ENCODE data around the gene HABP4.

The HABP4 gene

DNA sequence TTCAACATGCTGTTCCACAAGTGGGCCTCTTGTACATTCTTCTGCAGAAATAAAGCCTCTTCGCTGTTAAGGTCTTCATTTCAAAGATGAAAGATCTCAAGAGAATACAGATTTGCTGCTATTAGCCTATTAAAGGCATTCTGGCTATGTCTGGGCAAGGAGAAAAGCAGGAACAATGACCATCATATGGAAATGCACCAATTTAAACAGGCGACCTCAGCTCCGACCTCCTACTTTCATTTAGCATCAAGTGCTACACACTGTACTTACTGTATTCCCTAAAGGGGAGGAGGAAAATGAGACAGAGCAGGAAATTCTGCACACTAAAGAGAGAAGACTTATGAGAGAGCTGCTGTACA is 64.8 kb downstream of the HABP4 start:
- H3K4me2 ChIP-seq (ENCODE audit: low read length): no peak overlapping the region
- no peak overlapping the region for H3K4me3 ChIP-seq (ENCODE audit: low read length)
- no peaks in the 10 kb centered on the region for H3K9me3 ChIP-seq (ENCODE audit: insufficient read depth, low read length)
- no peak overlapping the region for H3K27ac ChIP-seq (ENCODE audit: low read length)
- H3K36me3 ChIP-seq (replicated peaks; ENCODE audit: low read depth, low read length): no peaks in the 10 kb centered on the region
- H3K4me1 ChIP-seq (ENCODE audit: low read length): no peaks in the 10 kb centered on the region
- H3K27me3 ChIP-seq (ENCODE audit: low read depth, low read length): no peaks in the 10 kb centered on the region
- no peak for TF ChIP-seq EZH2phosphoT487 (IDR thresholded peaks at IDR 0.05; ENCODE audit: low read depth)
- no peaks in the 10 kb centered on the region for H4K20me1 ChIP-seq (ENCODE audit: insufficient read depth, low read length)
- H2AFZ ChIP-seq (ENCODE audit: low read depth, low read length): no peak overlapping the region
- H3K79me2 ChIP-seq (ENCODE audit: low read length): no peaks in the 10 kb centered on the region
- H3K9ac ChIP-seq (ENCODE audit: low read length): no peak overlapping the region

- Histone ChIP-seq H3K4me1 (ENCODE audit: low read length) (no peaks in the 10 kb centered on the region), H3K4me3 (ENCODE audit: low read length) (no peak overlapping the region), H3K36me3 (replicated peaks; ENCODE audit: low read depth, low read length) (no peaks in the 10 kb centered on the region), H3K27ac (ENCODE audit: low read length) (no peak overlapping the region), H3K27me3 (ENCODE audit: low read depth, low read length) (no peaks in the 10 kb centered on the region), H2AFZ (ENCODE audit: low read depth, low read length) (no peak overlapping the region), H3K4me2 (ENCODE audit: low read length) (no peak overlapping the region), H3K9me3 (ENCODE audit: insufficient read depth, low read length) (no peaks in the 10 kb centered on the region), H3K9ac (ENCODE audit: low read length) (no peak overlapping the region), H4K20me1 (ENCODE audit: insufficient read depth, low read length) (no peaks in the 10 kb centered on the region), H3K79me2 (ENCODE audit: low read length) (no peaks in the 10 kb centered on the region)
- TF ChIP-seq, protein P1, sequence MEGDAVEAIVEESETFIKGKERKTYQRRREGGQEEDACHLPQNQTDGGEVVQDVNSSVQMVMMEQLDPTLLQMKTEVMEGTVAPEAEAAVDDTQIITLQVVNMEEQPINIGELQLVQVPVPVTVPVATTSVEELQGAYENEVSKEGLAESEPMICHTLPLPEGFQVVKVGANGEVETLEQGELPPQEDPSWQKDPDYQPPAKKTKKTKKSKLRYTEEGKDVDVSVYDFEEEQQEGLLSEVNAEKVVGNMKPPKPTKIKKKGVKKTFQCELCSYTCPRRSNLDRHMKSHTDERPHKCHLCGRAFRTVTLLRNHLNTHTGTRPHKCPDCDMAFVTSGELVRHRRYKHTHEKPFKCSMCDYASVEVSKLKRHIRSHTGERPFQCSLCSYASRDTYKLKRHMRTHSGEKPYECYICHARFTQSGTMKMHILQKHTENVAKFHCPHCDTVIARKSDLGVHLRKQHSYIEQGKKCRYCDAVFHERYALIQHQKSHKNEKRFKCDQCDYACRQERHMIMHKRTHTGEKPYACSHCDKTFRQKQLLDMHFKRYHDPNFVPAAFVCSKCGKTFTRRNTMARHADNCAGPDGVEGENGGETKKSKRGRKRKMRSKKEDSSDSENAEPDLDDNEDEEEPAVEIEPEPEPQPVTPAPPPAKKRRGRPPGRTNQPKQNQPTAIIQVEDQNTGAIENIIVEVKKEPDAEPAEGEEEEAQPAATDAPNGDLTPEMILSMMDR (IDR thresholded peaks at IDR 0.05; ENCODE audit: low read depth, low read length): no peak
- TF ChIP-seq EZH2phosphoT487 (IDR thresholded peaks at IDR 0.05; ENCODE audit: low read depth): no peak
Observed at GRCh38 chr9:96515621-96516470, 65.9 kb downstream of the HABP4 start.

DNA sequence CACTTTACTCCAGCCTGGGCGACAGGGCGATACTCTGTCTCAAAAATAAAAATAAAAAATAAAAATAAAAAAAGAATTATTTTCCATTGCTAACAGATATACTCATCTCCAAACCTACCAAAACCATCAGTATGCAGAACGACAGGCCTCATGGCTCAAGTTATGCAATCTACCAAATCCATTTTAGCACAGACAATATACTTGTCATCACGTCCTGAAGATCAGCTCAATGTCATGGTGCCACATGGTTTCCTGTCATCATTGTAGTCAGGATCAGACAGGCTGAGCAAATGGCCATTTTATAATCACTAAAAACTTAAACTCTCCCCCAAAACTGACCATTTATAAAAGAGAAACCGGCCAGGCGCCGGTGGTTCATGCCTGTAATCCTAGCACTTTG is 69.1 kb downstream of the HABP4 start:
- Histone ChIP-seq H3K27me3 (ENCODE audit: low read depth, low read length) (no peaks in the 10 kb centered on the region), H3K9ac (ENCODE audit: low read length) (no peak overlapping the region), H3K36me3 (replicated peaks; ENCODE audit: low read depth, low read length) (no peaks in the 10 kb centered on the region), H4K20me1 (ENCODE audit: insufficient read depth, low read length) (no peaks in the 10 kb centered on the region), H3K79me2 (ENCODE audit: low read length) (no peaks in the 10 kb centered on the region), H3K9me3 (ENCODE audit: insufficient read depth, low read length) (no peaks in the 10 kb centered on the region), H3K4me1 (ENCODE audit: low read length) (no peaks in the 10 kb centered on the region), H2AFZ (ENCODE audit: low read depth, low read length) (no peak overlapping the region), H3K27ac (ENCODE audit: low read length) (no peak overlapping the region), H3K4me2 (ENCODE audit: low read length) (no peak overlapping the region), H3K4me3 (ENCODE audit: low read length) (no peak overlapping the region)
- TF ChIP-seq, protein P1 (IDR thresholded peaks at IDR 0.05; ENCODE audit: low read depth, low read length): no peak
- no peak for TF ChIP-seq EZH2phosphoT487 (IDR thresholded peaks at IDR 0.05; ENCODE audit: low read depth)

GRCh38 chr9:96519787-96520186 is 69.8 kb downstream of the HABP4 start:
- Histone ChIP-seq H3K4me2 (ENCODE audit: low read length) (no peak overlapping the region), H3K36me3 (replicated peaks; ENCODE audit: low read depth, low read length) (no peaks in the 10 kb centered on the region), H3K4me1 (ENCODE audit: low read length) (no peaks in the 10 kb centered on the region), H3K9ac (ENCODE audit: low read length) (no peak overlapping the region), H3K27me3 (ENCODE audit: low read depth, low read length) (no peaks in the 10 kb centered on the region), H2AFZ (ENCODE audit: low read depth, low read length) (no peak overlapping the region), H3K4me3 (ENCODE audit: low read length) (no peak overlapping the region), H3K27ac (ENCODE audit: low read length) (no peak overlapping the region), H3K9me3 (ENCODE audit: insufficient read depth, low read length) (no peaks in the 10 kb centered on the region), H4K20me1 (ENCODE audit: insufficient read depth, low read length) (no peaks in the 10 kb centered on the region), H3K79me2 (ENCODE audit: low read length) (no peaks in the 10 kb centered on the region)
- TF ChIP-seq EZH2phosphoT487 (IDR thresholded peaks at IDR 0.05; ENCODE audit: low read depth): no peak
- TF ChIP-seq, protein P1 (IDR thresholded peaks at IDR 0.05; ENCODE audit: low read depth, low read length): no peak
